H1 (cell line): ENCODE measurements around the gene EEF1G. TPM values are rescaled to one million over a fixed set of nuclear protein-coding genes. Genes with fewer than 3 reads are reported as not detected.

Experiments
- CTCF ChIA-PET: fragments of 300-600 bp; sonication (Branson Sonifier 250); formaldehyde crosslinking; loops from one replicate; lab custom pipeline; 2021; ENCODE audit not compliant: partially characterized antibody; lab: Charles Lee
- POLR2A ChIA-PET: fragments of 300-600 bp; sonication (Branson Sonifier 250); formaldehyde crosslinking; loops from one replicate; lab custom pipeline; 2021; ENCODE audit warnings: inconsistent platforms; ENCODE audit not compliant: partially characterized antibody; lab: Charles Lee
- DNase-seq, 2 experiments: peaks; one replicate each; pipeline versions ENCODE4 v3.0.0 to v3.0.0-alpha.2; 2010 to 2022; ENCODE audit warnings: low spot score in 2 of 2, low read depth in 1 of 2, mixed read lengths in 1 of 2
- FAIRE-seq: peaks from 2 replicates; lab custom pipeline; 2011; peaks lifted over from hg19 to GRCh38; lab: Jason Lieb, UNC
- H2AFZ ChIP-seq: 2 replicates; pipeline ENCODE4 v1.8.1; 2012; ENCODE audit warnings: low read length, inconsistent platforms
- H2AK5ac ChIP-seq: 2 replicates; pipeline ENCODE4 v1.6.1; 2013; ENCODE audit warnings: low read depth, low read length
- H2BK120ac ChIP-seq: replicated peaks from 2 replicates; pipeline ENCODE3; 2013; ENCODE audit warnings: low read depth, low read length, inconsistent platforms
- H2BK12ac ChIP-seq: 2 replicates; pipeline ENCODE4 v1.6.1; 2013; ENCODE audit warnings: low read depth, low read length
- H2BK15ac ChIP-seq: 2 replicates; pipeline ENCODE4 v1.6.1; 2013; ENCODE audit warnings: low read length
- H2BK20ac ChIP-seq: 2 replicates; pipeline ENCODE4 v1.6.1; 2013; ENCODE audit warnings: low read length
- H2BK5ac ChIP-seq: 2 replicates; pipeline ENCODE4 v1.6.1; 2013; ENCODE audit warnings: low read depth, low read length
- H3K14ac ChIP-seq: 2 replicates; pipeline ENCODE4 v1.6.1; 2013; ENCODE audit warnings: inconsistent platforms; ENCODE audit not compliant: insufficient read length
- H3K18ac ChIP-seq: 2 replicates; pipeline ENCODE4 v1.6.1; 2013; ENCODE audit warnings: low read length; ENCODE audit errors: extremely low read depth
- H3K23ac ChIP-seq: 2 replicates; pipeline ENCODE4 v1.6.1; 2013; ENCODE audit warnings: inconsistent platforms; ENCODE audit not compliant: insufficient read length
- H3K23me2 ChIP-seq: 2 replicates; pipeline ENCODE4 v1.6.1; 2013; ENCODE audit warnings: low read depth, low read length
- H3K27ac ChIP-seq: 2 replicates; pipeline ENCODE4 v1.6.1; 2011; ENCODE audit warnings: low read depth, low read length, inconsistent platforms
- H3K27me3 ChIP-seq, 4 experiments: replicated peaks in 1 of 4; 1 replicate in 1 of 4; 2 replicates in 3 of 4; pipeline versions ENCODE4 v1.6.1 to v1.8.1; 2011 to 2013; ENCODE audit warnings: low read length in 3 of 4, mild to moderate bottlenecking in 3 of 4, inconsistent platforms in 2 of 4, mixed read lengths in 2 of 4, moderate library complexity in 1 of 4; ENCODE audit not compliant: control insufficient read depth in 3 of 4, insufficient read depth in 3 of 4; ENCODE audit errors: extremely low read depth in 1 of 4
- H3K36me3 ChIP-seq, 4 experiments: 2 replicates each; pipeline versions ENCODE4 v1.6.1 to v1.8.1; 2011 to 2013; ENCODE audit warnings: mild to moderate bottlenecking in 4 of 4, low read length in 3 of 4, moderate library complexity in 2 of 4, control low read depth in 1 of 4, inconsistent platforms in 1 of 4; ENCODE audit not compliant: insufficient read depth in 4 of 4, control insufficient read depth in 2 of 4
- H3K4ac ChIP-seq: replicated peaks from 2 replicates; pipeline ENCODE3; 2013; ENCODE audit warnings: low read length, low read depth, mixed read lengths, inconsistent platforms; ENCODE audit not compliant: insufficient read length
- H3K4me1 ChIP-seq, 4 experiments: replicated peaks in 1 of 4; 1 replicate in 1 of 4; 2 replicates in 3 of 4; pipeline versions ENCODE4 v1.6.1 to v1.8.1; 2011 to 2013; ENCODE audit warnings: low read length in 3 of 4, inconsistent platforms in 2 of 4, mixed read lengths in 1 of 4; ENCODE audit not compliant: insufficient read depth in 4 of 4, control insufficient read depth in 3 of 4
- H3K4me2 ChIP-seq, 2 experiments: 2 replicates each; pipeline versions ENCODE4 v1.6.1 to v1.8.1; 2011 to 2013; ENCODE audit warnings: low read depth in 2 of 2, low read length in 2 of 2, control low read depth in 1 of 2, inconsistent platforms in 1 of 2, mild to moderate bottlenecking in 1 of 2; ENCODE audit not compliant: insufficient read depth in 1 of 2
- H3K4me3 ChIP-seq, 4 experiments: fragments of 200-600, 300-600 bp in 1 of 4; sonication (generic), shearing (Covaris generic), sonication (Bioruptor Twin) in 1 of 4; 2 replicates each; pipeline versions ENCODE4 v1.5.1 to v1.8.1; 2011 to 2016; ENCODE audit warnings: low read length in 4 of 4, low read depth in 3 of 4, control low read depth in 2 of 4, inconsistent platforms in 2 of 4, mild to moderate bottlenecking in 2 of 4, mixed read lengths in 1 of 4, moderate library complexity in 1 of 4; ENCODE audit not compliant: insufficient read depth in 2 of 4; ENCODE audit errors: extremely low read depth in 1 of 4
- H3K56ac ChIP-seq: replicated peaks from 2 replicates; pipeline ENCODE3; 2013; ENCODE audit warnings: low read depth, mild to moderate bottlenecking, mixed read lengths, low read length, inconsistent platforms; ENCODE audit not compliant: insufficient read length
- H3K79me1 ChIP-seq: 2 replicates; pipeline ENCODE4 v1.6.1; 2013; ENCODE audit warnings: low read depth, low read length, control low read depth
- H3K79me2 ChIP-seq, 2 experiments: 2 replicates each; pipeline versions ENCODE4 v1.6.1 to v1.8.1; 2012 to 2013; ENCODE audit warnings: low read length in 2 of 2, mild to moderate bottlenecking in 2 of 2, inconsistent platforms in 1 of 2; ENCODE audit not compliant: insufficient read depth in 2 of 2, control insufficient read depth in 1 of 2
- H3K9ac ChIP-seq, 4 experiments: replicated peaks in 1 of 4; 1 replicate in 1 of 4; 2 replicates in 3 of 4; pipeline versions ENCODE4 v1.6.1 to v1.8.1; 2011 to 2013; ENCODE audit warnings: low read depth in 3 of 4, low read length in 3 of 4, control low read depth in 2 of 4, mild to moderate bottlenecking in 2 of 4, moderate library complexity in 2 of 4, inconsistent platforms in 1 of 4; ENCODE audit errors: extremely low read depth in 1 of 4
- H3K9me3 ChIP-seq, 2 experiments: 2 replicates each; pipeline versions ENCODE4 v1.6.1 to v1.8.1; 2012 to 2013; ENCODE audit warnings: mild to moderate bottlenecking in 2 of 2, moderate library complexity in 2 of 2, control low read depth in 1 of 2, inconsistent platforms in 1 of 2, low read depth in 1 of 2, low read length in 1 of 2, mixed read lengths in 1 of 2; ENCODE audit not compliant: insufficient read depth in 2 of 2
- H4K20me1 ChIP-seq, 2 experiments: replicated peaks in 1 of 2; 2 replicates each; pipeline versions ENCODE3 to v1.8.1; 2011 to 2013; ENCODE audit warnings: inconsistent platforms in 2 of 2, low read length in 2 of 2, mild to moderate bottlenecking in 1 of 2; ENCODE audit not compliant: insufficient read depth in 2 of 2, control insufficient read depth in 1 of 2
- H4K5ac ChIP-seq: 2 replicates; pipeline ENCODE4 v1.6.1; 2013; ENCODE audit warnings: low read length, low read depth, mixed read lengths, inconsistent platforms; ENCODE audit not compliant: insufficient read length
- H4K8ac ChIP-seq: 2 replicates; pipeline ENCODE4 v1.8.0; 2013; ENCODE audit warnings: mild to moderate bottlenecking, moderate library complexity, low read length, inconsistent platforms; ENCODE audit not compliant: insufficient read depth; ENCODE audit errors: extremely low read depth
- H4K91ac ChIP-seq: replicated peaks from 2 replicates; pipeline ENCODE3; 2013; ENCODE audit warnings: low read length, mixed read lengths, inconsistent platforms; ENCODE audit not compliant: insufficient read length
- ASH2L ChIP-seq: fragments of 200-600, 300-600 bp; sonication (generic); IDR thresholded peaks from one replicate; pipeline ENCODE4 v1.7.1; 2017; ENCODE audit warnings: low read length
- CEBPB ChIP-seq: IDR thresholded peaks from 2 replicates; pipeline ENCODE4 v1.6.1; 2012; ENCODE audit warnings: low read depth, low read length
- CHD2 ChIP-seq: IDR thresholded peaks from 2 replicates; pipeline ENCODE4 v1.6.1; 2012; ENCODE audit warnings: low read length, improper control_type of control experiment
- HDAC2 ChIP-seq, 2 experiments: fragments of 300-600 bp in 1 of 2; sonication (generic) in 1 of 2; IDR thresholded peaks; 2 replicates each; pipeline ENCODE4 v1.6.1; 2011 to 2012; ENCODE audit warnings: low read depth in 2 of 2, low read length in 2 of 2, mild to moderate bottlenecking in 2 of 2, moderate library complexity in 2 of 2, borderline replicate concordance in 1 of 2, inconsistent platforms in 1 of 2
- HDAC6 ChIP-seq: IDR thresholded peaks from one replicate; pipeline ENCODE4 v1.7.1; 2012; ENCODE audit warnings: low read depth, mild to moderate bottlenecking, inconsistent platforms, low read length, moderate library complexity
- SAP30 ChIP-seq: fragments of 300-600 bp; sonication (generic); IDR thresholded peaks from 2 replicates; pipeline ENCODE4 v1.7.1; 2012; ENCODE audit warnings: low read length, moderate library complexity, mild to moderate bottlenecking, inconsistent platforms; ENCODE audit not compliant: insufficient read depth, insufficient replicate concordance
- SIN3A ChIP-seq, 2 experiments: IDR thresholded peaks in 1 of 2; conservative IDR thresholded peaks in 1 of 2; 2 replicates each; pipeline ENCODE4 v1.6.1; 2011 to 2012; ENCODE audit warnings: low read length in 2 of 2, improper control_type of control experiment in 1 of 2, low read depth in 1 of 2, mild to moderate bottlenecking in 1 of 2
- SP4 ChIP-seq: IDR thresholded peaks from 2 replicates; pipeline ENCODE4 v1.6.1; 2012; ENCODE audit warnings: low read length, inconsistent platforms
- TAF1 ChIP-seq: IDR thresholded peaks from 2 replicates; pipeline ENCODE4 v1.6.1; 2011; ENCODE audit warnings: mild to moderate bottlenecking, low read depth, low read length
- TAF7 ChIP-seq: optimal IDR thresholded peaks from 2 replicates; pipeline ENCODE3; 2011; ENCODE audit warnings: low read depth, mild to moderate bottlenecking, inconsistent platforms, low read length, moderate library complexity, borderline replicate concordance
- USF2 ChIP-seq: IDR thresholded peaks from 2 replicates; pipeline ENCODE4 v1.6.1; 2011; ENCODE audit warnings: low read length, improper control_type of control experiment
- WGBS, 2 experiments: shearing (Covaris generic) in 1 of 2; methylation state at CpG; one replicate each; pipeline versions ENCODE4 v1.1.6 to v1.1.7; 2013 to 2015; ENCODE audit warnings: low lambda C conversion rate in 2 of 2, mixed read lengths in 2 of 2, inconsistent platforms in 1 of 2, low coverage in 1 of 2, missing lambda C conversion rate in 1 of 2; ENCODE audit not compliant: insufficient replicate concordance in 2 of 2, insufficient coverage in 1 of 2, insufficient read length in 1 of 2; ENCODE audit errors: extremely low coverage in 1 of 2, missing lambda C conversion rate in 1 of 2; 5-methylcytosine and 5-hydroxymethylcytosine counted together
- polyA plus RNA-seq, 7 experiments: library from polyadenylated mRNA; depleted of rRNA in 3 of 7; stranded (reverse) in 5 of 7; unstranded in 2 of 7; fragments of >200 nt in 5 of 7; fragments of 200-250 nt in 2 of 7; gene quantifications; 1 replicate in 5 of 7; 2 replicates in 1 of 7; 4 replicates in 1 of 7; pipeline versions ENCODE4 v1.2.1 to v1.2.3, GENCODE V29; 2011 to 2013; ENCODE audit warnings: missing spikeins in 2 of 7, mixed read lengths in 2 of 7
- total RNA-seq: library from RNA; stranded (reverse); fragmentation: NEBNext Ultra II Directional; extraction: Animal tissue kit (Norgen Biotek cat#: 25700); gene quantifications from 2 replicates; pipeline ENCODE4 v1.2.1, GENCODE V29; 2021

The EEF1G gene
- total and polyA plus RNA-seq, 2 of the 8 experiments (the other 6 are each of a cell fraction or from before 2014, with no cell fraction given), result 1,627 to 1,996 TPM

- Histone ChIP-seq H3K56ac (no peak overlapping the region), H3K27ac (no peak overlapping the region), H3K14ac (no peak overlapping the region), H3K23ac (no peak overlapping the region), H3K9me3 (no peaks in the 10 kb centered on the region), H4K5ac (no peak overlapping the region), H2AFZ (no peak overlapping the region), H3K4ac (no peak overlapping the region), H3K4me1 (peaks cover 7 to 28% (median 14%) of the 10 kb centered on the region in 4 experiments), H2AK5ac (no peak overlapping the region), H3K23me2 (peaks cover 17% of the 10 kb centered on the region; the same call in 1 of the 2 replicates), H2BK20ac (no peak overlapping the region), H2BK120ac (no peak overlapping the region), H4K20me1 (peaks cover 4 to 11% of the 10 kb centered on the region in 2 experiments), H3K79me1 (no peaks in the 10 kb centered on the region; the same call in 1 of the 2 replicates), H2BK15ac (no peak overlapping the region), H2BK5ac (no peak overlapping the region), H2BK12ac (no peak overlapping the region), H3K4me2 (peak overlapping the region; percentile 72 to 95), H3K27me3 (peaks cover 0 to 13% (median 11%) of the 10 kb centered on the region in 4 experiments; a peak in 6 of 7 replicates), H4K91ac (no peak overlapping the region), H4K8ac (no peak overlapping the region), H3K79me2 (peaks cover 0 to 28% of the 10 kb centered on the region in 2 experiments; a peak in 2 of 4 replicates), H3K9ac (no peak overlapping the region), H3K18ac (no peak overlapping the region), H3K4me3 (peak overlapping the region in 1 of 4 experiments; percentile 85; a peak in 1 of 8 replicates), H3K36me3 (peaks cover 36 to 44% (median 39%) of the 10 kb centered on the region in 4 experiments)
- WGBS, 2 experiments, result 59 to 100% methylated on average over 3 to 7 of the region's 7 CpGs
- FAIRE-seq (peak; percentile 93), DNase-seq (peak; percentile 87 to 96)
- CTCF ChIA-PET, result interaction anchor here (0.6 to 1.4 kb wide), 3 partner anchors 81 to 204 kb away, joined by 3 to 5 read pairs (median 3); no protein-coding TSS in a partner anchor
- POLR2A ChIA-PET, result interaction anchor here (0.6 to 12.3 kb wide), 13 partner anchors 8 to 283 kb away, joined by 3 to 235 read pairs (median 3); partner anchors contain the start of genes B3GAT3, BSCL2, C11orf98 and CSKMT
- TF ChIP-seq SP4 (peak; percentile 45; the same call in 1 of the 2 replicates), HDAC2 (IDR thresholded peaks at IDR 0.05; ENCODE audit: borderline replicate concordance in 1 of 2, low read depth in 2 of 2, low read length in 2 of 2) (no peak), SAP30 (no peak), CEBPB (no peak), ASH2L (no peak), HDAC6 (no peak), CHD2 (no peak), USF2 (no peak), TAF1 (no peak), SIN3A (conservative IDR thresholded peaks at IDR 0.05 in 1 of 2, IDR thresholded peaks at IDR 0.05 in 1 of 2; ENCODE audit: low read depth in 1 of 2, low read length in 2 of 2) (peak in 1 of 2 experiments; percentile 85; a peak in 2 of 4 replicates), TAF7 (no peak)
Observed at GRCh38 chr11:62599069-62599696, 25.5 kb upstream of the EEF1G start.
